GM19328 (cell line): ENCODE data around the gene PDYN.

Source experiments
- ATAC-seq: cut with Tn5 transposase; IDR thresholded peaks from one replicate; pipeline ENCODE4 v1.9.1; 2021; ENCODE audit warnings: mild to moderate bottlenecking, moderate library complexity; ENCODE audit not compliant: unreplicated experiment

Gene PDYN

DNA sequence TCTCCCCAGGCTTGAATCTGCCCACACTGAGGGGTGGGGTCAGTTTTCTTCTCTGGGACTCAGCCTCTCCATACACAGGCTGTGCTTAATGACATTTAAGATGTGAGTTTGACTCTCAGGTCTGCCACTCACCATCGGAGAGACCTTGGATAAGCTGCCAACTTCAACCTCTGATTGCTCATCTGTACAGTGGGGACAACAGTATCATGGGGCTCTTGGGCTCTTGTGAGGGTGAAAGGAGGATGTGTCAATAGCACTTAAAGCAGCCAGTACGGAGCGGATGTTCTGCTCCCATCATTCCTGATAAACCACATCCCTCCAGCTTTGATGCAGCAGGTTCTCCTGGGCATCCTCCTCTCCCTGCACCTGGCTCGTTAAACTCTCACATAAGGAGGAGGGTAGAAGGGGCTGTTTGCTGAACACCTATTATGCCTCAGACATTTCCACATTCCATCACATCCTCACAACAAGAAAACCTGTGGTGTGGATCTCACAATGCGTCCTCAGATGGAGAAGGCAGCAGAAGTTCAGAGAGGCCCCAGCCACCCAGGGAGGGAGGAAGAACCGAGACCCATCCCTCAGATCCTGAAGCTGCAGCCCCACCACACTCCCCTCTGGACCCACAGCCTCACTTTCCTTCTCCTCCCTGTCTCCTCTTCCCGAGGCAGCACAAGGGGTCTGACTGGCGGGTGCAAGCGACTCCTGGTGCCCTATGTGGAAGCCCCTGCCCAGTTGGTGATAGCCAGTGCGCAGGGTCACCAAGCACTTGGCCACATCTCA is 1.9 kb upstream of the PDYN start:
- no peak for ATAC-seq

DNA sequence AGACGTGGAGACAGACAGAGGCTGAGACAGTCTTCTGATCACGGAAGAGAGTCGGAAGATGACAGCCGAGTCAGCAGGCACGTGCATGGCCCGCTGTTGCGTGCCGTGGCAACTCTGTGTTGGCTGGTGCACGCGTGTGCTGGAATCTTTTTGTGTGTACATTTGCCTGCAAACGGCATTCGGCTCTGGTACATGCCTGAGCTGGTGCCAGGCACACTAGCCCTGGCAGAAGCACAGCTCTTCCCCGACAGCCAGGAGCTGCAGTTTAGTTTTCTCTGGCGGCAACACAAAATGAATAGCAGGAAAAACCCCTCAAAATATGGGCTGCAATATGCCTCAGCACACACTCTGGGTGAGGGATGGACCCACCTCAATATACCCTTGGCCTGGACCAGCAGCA is 769 bp upstream of the PDYN start:
- no peak for ATAC-seq

GRCh38 chr20:1992359-1993110 is 1.3 kb downstream of the PDYN start:
- no peak for ATAC-seq

- ATAC-seq = no peak
Observed at GRCh38 chr20:1987826-1988225, 6.0 kb downstream of the PDYN start.

GRCh38 chr20:1983301-1983700 is 10.6 kb downstream of the PDYN start:
- ATAC-seq = no peak

DNA sequence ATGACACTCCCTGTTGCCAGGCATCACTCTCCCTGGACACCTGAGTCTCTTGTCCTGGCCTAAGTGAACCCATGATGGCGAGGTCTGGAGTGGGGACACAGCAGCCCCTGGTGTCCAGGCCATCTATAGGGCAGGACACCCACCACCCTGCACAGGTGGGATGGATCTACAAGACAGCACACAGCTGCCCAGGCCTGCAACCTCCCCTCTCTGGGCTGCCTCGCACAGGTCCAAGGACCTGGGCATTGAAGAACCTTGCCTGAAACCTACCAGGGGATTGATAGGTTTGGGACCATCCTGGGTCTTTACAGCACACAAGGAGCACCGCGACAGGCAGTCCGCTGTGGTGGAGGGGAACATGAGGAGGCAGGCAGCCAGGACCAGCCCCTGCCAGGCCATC is 11.2 kb downstream of the PDYN start:
- no peak for ATAC-seq

- no peak for ATAC-seq
Observed at GRCh38 chr20:1979106-1979778, 14.6 kb downstream of the PDYN start.

- no peak for ATAC-seq
Observed at GRCh38 chr20:1975291-1975690, 18.6 kb downstream of the PDYN start.

DNA sequence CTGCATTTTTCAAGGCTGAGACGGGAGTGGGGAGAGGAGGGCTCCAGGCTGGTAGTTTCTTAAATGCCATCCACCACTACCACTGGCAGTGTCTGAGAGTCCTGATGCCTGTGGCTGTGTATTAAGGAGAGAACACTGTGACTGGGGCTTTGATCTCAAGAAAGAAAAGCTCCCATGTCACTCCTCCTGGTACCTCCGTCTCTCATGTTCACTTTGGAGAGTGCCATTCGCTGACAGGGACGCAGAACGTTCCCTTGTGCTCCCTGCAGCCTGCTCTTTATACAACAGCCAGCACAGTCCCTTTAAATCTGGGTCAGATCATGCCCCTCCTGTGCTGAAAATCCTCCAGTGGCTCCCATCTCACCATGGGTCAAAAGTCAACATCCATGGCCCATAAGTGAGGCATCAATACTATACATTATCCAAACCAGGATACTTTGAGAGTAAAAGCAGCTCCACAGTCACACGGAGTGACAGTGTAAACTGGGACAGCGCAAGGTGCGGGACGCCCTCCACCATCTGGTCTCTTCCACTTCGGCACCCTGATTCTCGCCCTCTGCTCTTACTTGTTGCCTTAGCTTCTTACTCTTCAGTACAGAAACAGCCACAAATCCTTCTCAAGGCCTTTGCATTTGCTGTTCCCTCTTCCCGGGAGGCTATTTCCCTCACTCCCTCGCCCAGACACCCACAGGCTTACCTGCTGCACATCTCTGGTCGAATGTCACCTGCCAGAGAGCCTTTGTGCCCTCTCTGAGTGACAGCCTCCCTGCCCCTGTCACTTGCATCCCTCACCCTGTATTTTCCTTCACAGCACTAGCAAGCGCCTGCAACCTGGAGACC is 20.0 kb downstream of the PDYN start:
- no peak for ATAC-seq

- no peak for ATAC-seq
Observed at GRCh38 chr20:1971893-1972586, 21.8 kb downstream of the PDYN start.

GRCh38 chr20:1968964-1969363 is 24.9 kb downstream of the PDYN start:
- no peak for ATAC-seq

- no peak for ATAC-seq
Observed at GRCh38 chr20:1965520-1966351, 28.1 kb downstream of the PDYN start.

DNA sequence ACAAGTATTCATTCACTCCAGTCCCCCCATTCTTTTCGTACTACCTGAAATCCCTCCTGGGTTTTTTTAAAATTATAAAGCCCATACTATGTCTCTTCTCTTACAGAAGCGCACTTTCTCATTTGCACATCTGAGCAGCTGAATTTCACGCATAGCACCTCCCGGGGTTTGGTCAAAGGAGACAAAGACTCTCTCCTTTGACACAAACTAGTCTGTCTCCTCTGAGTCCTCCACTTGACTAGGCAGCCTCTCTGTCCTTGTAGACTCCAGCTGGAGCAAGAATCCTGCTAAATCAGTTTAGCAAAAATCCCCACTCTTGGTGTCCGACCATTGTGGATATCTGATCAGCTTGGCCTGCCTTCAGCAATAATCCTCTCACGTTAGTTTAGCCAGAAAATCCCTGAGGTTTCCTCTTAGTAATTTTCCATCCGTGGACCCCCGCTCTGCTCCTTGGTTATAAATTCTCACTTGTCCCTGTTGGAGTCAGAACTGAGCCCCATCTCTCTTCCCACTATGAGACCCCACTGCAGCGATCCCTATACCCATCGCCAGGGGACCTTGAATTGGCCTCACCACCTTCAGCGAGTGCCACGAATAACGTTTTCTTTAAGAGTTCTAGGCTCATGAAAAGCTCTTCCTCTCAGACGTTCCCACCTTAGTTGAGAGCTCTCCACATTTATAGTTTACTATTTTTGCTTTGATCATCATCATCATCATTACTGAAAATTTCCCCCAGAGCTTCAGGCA is 29.0 kb downstream of the PDYN start:
- ATAC-seq = no peak

DNA sequence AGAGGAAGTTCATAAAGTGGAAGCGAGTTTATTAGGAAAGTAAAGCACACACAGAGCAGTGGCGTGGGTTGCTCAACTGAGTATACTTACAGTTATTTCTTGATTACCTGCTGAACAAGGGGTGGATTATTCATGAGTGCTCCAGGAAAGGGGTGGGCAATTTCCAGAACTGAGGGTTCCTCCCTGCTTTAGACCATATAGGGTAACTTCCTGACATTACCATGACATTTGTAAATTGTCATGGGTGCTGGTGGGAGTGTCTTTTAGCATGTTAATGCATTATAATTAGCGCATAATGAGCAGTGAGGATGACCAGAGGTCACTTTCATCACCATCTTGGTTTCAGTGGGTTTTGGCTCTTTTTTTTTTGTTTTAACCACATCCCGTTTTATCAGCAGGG is 29.8 kb downstream of the PDYN start:
- no peak for ATAC-seq

DNA sequence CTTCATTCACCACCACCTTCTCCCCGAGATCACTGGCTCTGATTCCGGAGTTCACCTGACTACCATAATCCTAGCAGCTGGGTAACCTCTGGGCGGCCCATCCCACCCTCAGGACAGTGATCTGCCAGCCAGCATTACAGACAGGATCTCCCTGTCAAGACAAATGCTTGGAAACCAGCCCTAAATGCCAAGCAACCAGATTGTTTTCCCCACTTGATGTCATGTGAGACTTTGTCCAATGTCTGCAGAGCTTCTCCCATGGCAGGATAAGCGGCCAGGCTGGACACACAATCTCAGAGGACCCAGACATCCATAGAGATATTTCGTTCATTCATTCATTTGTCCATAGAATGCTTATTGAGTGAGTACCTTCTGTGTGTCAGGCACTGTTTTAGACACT is 32.5 kb downstream of the PDYN start:
- no peak for ATAC-seq

DNA sequence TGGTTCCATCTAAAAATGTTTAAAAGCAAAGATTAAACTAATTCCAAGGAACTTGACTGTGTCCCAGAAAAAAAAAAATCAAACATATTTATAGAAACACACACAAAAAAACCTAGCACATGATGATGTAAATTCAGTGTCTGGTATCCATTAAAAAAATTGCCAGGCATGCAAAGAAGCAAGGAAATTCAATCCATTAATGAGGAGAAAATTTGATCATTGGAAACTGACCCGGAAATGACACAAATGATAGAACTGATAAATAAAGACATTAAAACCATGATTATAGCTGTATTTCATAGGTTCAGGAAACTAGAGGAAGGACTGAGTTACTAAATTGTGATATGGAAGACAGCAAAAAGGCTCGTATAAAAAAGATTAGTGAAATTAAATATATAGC is 34.7 kb downstream of the PDYN start:
- ATAC-seq = no peak

- ATAC-seq = no peak
Observed at GRCh38 chr20:1958426-1958825, 35.4 kb downstream of the PDYN start.

- no peak for ATAC-seq
Observed at GRCh38 chr20:1955217-1955616, 38.6 kb downstream of the PDYN start.

DNA sequence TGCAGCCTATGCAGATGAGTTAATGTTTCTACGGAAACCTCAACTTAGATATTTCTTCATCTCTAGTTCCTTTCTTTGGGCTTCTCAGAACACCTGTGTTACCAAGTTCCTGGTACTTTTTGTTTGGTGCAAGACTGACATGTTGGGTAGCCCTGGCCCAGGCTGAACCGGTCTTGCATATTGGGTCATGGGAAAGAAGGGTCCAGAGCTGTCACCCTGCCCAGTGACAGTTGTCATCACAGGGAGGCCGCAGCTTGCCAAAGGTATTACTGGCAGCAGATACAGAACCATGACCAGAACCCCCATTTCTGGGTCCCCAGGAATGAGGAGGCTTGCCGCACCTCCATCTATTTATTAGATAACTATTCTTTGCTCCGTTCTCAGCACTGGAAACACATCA is 40.2 kb downstream of the PDYN start:
- no peak for ATAC-seq
